Endothelial cell (in vitro differentiated cells): ENCODE results near the gene FGFR4. TPM values are rescaled to one million over a fixed set of nuclear protein-coding genes. Genes with fewer than 3 reads are reported as not detected.

Source experiments
- DNase-seq: peaks from one replicate; pipeline ENCODE4 v3.0.0; 2021; ENCODE audit warnings: low spot score
- H3K27ac Mint-ChIP-seq: one replicate; pipeline ENCODE4 v1.8.0; 2021; ENCODE audit warnings: mixed read lengths, inconsistent platforms; ENCODE audit not compliant: unreplicated experiment
- H3K27me3 Mint-ChIP-seq: one replicate; pipeline ENCODE4 v1.8.0; 2021; ENCODE audit warnings: mild to moderate bottlenecking, moderate library complexity, mixed read lengths, inconsistent platforms; ENCODE audit not compliant: unreplicated experiment
- H3K36me3 Mint-ChIP-seq: one replicate; pipeline ENCODE4 v1.8.0; 2021; ENCODE audit warnings: mild to moderate bottlenecking, low read depth, mixed read lengths, inconsistent platforms; ENCODE audit not compliant: unreplicated experiment
- H3K4me1 Mint-ChIP-seq: one replicate; pipeline ENCODE4 v1.8.0; 2021; ENCODE audit warnings: mild to moderate bottlenecking, mixed read lengths, inconsistent platforms; ENCODE audit not compliant: unreplicated experiment
- H3K4me3 Mint-ChIP-seq: one replicate; pipeline ENCODE4 v1.8.0; 2021; ENCODE audit warnings: mild to moderate bottlenecking, mixed read lengths, inconsistent platforms; ENCODE audit not compliant: unreplicated experiment
- H3K9me3 Mint-ChIP-seq: one replicate; pipeline ENCODE4 v1.8.0; 2021; ENCODE audit warnings: mixed read lengths, inconsistent platforms; ENCODE audit not compliant: unreplicated experiment
- CTCF ChIP-seq: fragments of 200-600 bp; sonication (generic); IDR thresholded peaks from one replicate; pipeline ENCODE4 v1.5.0; 2021; ENCODE audit warnings: antibody characterized with exemption; ENCODE audit not compliant: unreplicated experiment
- total RNA-seq: library from RNA; stranded (reverse); fragmentation: NEBNext Ultra II Directional; extraction: Animal tissue kit (Norgen Biotek cat#: 25700); gene quantifications from one replicate; pipeline ENCODE4 v1.2.1, GENCODE V29; 2021; ENCODE audit not compliant: unreplicated experiment

Gene FGFR4
- total RNA-seq, 1 donor from 2014 or later = 11.0 TPM

GRCh38 chr5:177113566-177114424 is 27.1 kb downstream of the FGFR4 start:
- H3K27ac Mint-ChIP-seq = peak overlapping the region; percentile 5
- peak; percentile 84 for TF ChIP-seq CTCF
- peak; percentile 81 for DNase-seq
- H3K27me3 Mint-ChIP-seq = peaks cover 2% of the 10 kb centered on the region
- no peaks in the 10 kb centered on the region for H3K36me3 Mint-ChIP-seq
- peaks cover 11% of the 10 kb centered on the region for H3K4me1 Mint-ChIP-seq
- no peak overlapping the region for H3K4me3 Mint-ChIP-seq
- H3K9me3 Mint-ChIP-seq = no peaks in the 10 kb centered on the region

DNA sequence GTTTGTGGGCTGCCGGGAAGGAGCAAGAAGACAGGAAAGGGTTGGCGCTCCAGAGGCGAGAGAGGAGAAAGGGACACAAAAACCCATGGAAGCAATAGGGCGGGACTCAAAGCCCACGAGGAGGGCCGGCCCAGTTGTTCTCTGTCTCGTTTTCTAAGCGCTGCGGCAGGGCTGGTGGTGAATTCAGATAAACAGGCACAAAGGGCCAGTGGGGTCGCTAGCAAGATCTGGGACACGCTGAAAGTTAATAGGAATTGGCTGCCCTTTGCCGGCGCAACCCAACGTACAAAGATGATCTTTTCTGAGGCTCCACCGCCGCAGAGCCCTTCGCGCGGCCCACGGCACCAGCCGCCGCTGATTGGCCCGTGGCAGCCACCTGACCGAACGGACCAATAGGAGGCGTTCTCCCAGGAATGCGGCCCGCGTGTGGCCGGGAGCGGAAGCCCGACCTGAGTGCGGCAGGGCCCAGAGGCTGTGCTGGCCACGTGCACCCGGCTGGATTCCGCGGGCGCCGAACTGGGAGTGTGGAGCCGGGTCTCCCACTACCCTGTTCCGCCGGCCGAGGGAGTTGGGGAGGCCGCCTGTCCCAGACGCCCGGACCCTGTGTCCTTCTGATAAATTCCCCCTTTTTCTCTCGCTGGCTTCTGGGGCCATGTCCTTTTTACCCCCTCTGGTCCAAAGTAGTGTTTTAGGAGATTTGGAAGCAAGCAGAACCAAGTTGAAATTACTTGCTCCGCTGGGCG is 30.1 kb downstream of the FGFR4 start:
- Mint-ChIP-seq H3K9me3 (no peaks in the 10 kb centered on the region), H3K36me3 (no peaks in the 10 kb centered on the region), H3K4me3 (no peak overlapping the region), H3K4me1 (peaks cover 11% of the 10 kb centered on the region), H3K27me3 (peaks cover 3% of the 10 kb centered on the region), H3K27ac (peak overlapping the region; percentile 17)
- DNase-seq = peak; percentile 54
- no peak for TF ChIP-seq CTCF

GRCh38 chr5:177117441-177118045 is 30.8 kb downstream of the FGFR4 start:
- TF ChIP-seq CTCF = no peak
- no peak overlapping the region for H3K4me3 Mint-ChIP-seq
- H3K36me3 Mint-ChIP-seq = no peaks in the 10 kb centered on the region
- H3K27ac Mint-ChIP-seq = no peak overlapping the region
- no peaks in the 10 kb centered on the region for H3K9me3 Mint-ChIP-seq
- peaks cover 1% of the 10 kb centered on the region for H3K27me3 Mint-ChIP-seq
- peaks cover 11% of the 10 kb centered on the region for H3K4me1 Mint-ChIP-seq
- no peak for DNase-seq

GRCh38 chr5:177122566-177122965 is 35.9 kb downstream of the FGFR4 start:
- DNase-seq = no peak
- Mint-ChIP-seq H3K9me3 (no peaks in the 10 kb centered on the region), H3K4me1 (no peaks in the 10 kb centered on the region), H3K27me3 (peaks cover 3% of the 10 kb centered on the region), H3K36me3 (no peaks in the 10 kb centered on the region), H3K27ac (no peak overlapping the region), H3K4me3 (peak overlapping the region; percentile 16)
- no peak for TF ChIP-seq CTCF
